Activated T-helper 1 cell treated with Interleukin-2 at 50 U/mL for 16 hours (primary cell): ENCODE results near the gene MFAP2.

ENCODE experiments used
- DNase-seq: peaks from one replicate; pipeline ENCODE4 v3.0.0-alpha.2; 2020; ENCODE audit warnings: low read depth

Gene MFAP2, protein sequence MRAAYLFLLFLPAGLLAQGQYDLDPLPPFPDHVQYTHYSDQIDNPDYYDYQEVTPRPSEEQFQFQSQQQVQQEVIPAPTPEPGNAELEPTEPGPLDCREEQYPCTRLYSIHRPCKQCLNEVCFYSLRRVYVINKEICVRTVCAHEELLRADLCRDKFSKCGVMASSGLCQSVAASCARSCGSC

DNA sequence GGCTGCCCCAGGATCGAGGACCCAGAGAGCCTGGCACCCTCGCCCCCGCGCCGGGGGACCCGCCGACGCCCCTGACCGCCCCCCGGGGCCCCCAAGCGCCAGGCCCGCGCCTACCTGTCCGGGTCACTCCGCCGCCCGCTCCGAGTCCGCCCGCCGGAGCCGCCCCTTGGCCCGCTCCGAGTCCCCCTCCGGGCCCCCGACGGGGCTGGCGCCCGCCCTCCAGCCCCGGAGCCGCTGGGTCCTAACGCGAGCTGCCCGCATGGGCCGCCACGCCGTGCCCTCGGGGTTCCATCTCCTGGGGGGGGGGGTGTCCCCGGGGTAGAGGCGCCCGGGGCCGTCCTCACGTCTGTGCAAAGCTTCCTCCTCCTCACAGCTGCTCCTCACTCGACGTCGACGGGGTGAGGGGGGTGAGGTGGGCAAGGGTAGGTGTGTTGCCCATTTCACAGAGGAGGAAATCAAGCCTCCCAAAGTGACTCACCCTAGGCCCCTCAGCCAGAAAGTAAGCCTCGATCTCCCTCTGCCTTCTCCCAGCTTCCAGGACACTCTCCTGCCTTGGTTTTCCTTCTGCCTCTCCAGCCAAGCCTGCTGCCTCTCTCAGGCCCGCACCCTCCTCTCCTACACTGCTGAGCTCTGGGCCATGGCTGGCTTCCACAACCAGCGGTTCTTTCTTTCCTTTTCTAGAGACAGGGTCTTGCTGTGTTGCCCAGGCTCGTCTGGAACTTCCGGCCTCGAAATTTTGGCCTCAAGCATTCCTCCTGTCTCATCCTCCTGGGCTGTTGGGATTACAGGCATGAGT is at the start of gene MFAP2:
MFAP2 (minus strand) TSS at position 148 of the 796 bp plus-strand sequence. CDS start 2,347 bp downstream, outside the sequence.
- DNase-seq, result no peak

DNA sequence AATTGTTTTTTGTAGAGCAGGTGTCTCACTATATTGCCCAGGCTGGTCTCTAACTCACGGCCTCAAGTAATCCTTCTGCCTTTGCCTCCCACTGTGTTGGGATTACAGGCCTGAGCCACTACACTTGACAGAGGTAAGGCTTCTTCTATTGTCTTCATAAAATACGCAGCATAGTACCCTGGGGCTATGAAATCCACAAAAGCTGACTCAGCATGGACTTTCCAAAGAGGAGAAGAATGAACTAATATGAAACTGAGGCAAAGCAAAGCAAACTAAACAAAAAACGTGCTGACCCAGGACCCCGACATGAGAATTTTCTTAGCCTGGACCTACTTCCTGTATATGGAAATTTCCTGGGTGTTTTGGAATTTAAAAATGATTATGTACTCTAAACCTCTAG is 49.8 kb upstream of the MFAP2 start:
- no peak for DNase-seq

DNA sequence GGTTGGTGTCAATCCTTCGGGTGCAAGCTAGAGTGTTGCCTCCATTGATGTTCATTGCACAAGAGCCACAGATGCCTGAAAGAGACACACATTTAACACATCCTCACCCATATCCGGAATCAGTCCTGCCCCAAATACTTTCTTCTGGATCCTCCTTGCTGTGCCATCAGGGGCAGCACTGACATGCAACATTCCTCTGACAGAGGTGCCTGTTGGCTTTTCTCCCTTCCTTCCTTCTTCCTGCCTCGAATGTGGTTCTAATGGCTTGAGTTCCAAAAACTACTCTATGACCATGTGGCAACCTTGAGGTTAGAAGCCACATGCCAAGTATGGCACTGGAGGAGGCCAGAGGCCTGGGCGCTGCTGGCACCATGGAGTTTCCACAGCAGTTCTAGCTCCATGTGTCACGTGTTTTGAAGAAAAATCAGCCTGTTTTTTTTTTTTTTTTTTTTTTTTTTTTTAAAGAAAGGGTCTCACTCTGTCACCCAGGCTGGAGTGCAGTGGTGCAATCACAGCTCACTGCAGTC is 48.3 kb upstream of the MFAP2 start:
- DNase-seq, result no peak

DNA sequence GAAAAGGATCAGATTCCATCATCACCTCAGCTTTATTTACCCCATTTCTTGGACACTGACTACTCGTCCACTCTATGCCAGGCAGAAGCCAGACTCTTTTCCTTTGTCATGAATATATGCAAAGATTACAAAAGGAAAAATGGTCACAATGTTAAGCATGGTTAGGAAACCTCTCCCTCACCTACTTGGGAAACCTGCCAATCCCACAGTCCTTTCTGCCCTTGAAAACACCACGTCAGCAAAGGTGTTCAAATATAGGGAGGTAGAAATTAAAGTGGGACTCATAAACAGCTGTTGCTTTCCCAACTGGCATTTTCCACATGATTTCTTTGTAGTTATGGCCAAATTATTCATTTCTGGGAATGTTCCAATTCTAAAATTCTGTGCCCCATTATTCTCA is 47.5 kb upstream of the MFAP2 start:
- no peak for DNase-seq

DNA sequence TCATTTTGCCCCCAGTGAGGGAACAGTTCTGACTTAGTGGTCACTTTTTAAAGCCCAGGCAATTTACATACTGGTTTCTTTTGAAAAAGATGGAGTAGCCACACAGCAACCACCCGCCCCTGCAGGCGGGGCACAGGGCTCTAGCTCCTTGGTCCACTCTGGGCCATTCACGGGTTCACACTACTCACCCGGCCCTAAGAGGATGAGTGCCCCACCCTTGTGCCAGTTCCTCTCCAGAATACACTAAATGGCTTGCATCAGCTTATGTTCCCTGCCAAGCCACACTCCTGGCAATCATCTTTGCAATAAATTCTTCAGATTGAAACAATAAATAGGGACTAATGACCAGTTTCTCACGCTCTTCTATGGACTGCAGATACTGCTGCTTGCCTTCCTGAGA is 47.0 kb upstream of the MFAP2 start:
- no peak for DNase-seq

DNA sequence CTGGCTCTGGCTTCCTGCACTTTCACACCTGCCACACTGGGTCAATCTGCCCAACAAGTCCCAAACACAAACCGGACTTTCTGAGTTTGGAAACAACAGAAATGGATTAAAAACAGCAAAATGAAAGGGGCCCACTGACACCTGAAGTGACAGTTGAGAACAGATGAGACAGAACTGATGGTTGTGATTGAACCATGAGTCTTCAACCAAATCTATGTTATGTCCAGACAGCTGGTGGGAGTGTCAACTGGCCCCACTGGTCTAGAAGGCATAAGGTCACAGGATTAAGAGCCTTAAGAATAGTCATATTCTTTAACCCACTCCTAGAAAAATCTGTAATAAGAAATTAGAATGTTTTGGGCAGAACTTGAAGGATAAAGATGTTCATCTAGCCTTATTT is 44.3 kb upstream of the MFAP2 start:
- DNase-seq, result no peak

DNA sequence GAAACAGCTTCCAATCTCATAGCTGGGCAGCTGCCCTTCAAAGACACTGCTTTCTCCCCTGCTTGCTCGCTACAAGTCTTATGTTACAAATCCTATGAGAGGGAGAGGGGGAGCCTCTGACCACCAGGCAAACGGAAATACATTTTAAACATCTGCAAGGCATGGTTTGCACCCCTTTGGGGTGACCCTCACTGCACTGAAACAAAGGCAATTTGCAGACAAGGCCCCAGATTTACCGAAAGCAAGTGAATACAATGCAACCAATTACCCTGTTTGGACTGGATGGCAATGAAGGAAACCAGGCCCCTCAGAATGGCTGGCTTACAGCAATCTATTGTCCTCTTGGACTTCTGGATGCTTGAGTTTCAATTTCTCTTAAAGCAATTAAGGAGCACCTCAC is 43.2 kb upstream of the MFAP2 start:
- no peak for DNase-seq

DNA sequence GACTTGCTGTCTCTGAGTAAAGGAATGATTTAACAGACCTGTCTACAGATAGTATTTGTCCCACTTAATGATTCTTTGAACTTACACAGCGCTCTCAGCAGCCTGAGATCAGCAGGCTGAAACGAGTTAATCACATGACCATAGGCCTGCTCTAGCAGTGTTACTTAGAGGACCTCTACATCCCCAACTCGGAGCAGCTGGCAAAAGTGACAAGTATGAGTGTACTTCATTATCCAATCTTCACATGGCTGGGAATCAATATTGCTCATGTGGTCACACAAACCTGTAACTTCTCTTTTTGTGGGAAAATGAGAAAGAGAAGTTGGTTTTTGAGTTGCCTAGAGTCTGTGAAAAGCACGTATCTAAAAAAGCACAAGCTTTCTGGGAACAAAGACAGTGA is 42.7 kb upstream of the MFAP2 start:
- DNase-seq, result no peak

DNA sequence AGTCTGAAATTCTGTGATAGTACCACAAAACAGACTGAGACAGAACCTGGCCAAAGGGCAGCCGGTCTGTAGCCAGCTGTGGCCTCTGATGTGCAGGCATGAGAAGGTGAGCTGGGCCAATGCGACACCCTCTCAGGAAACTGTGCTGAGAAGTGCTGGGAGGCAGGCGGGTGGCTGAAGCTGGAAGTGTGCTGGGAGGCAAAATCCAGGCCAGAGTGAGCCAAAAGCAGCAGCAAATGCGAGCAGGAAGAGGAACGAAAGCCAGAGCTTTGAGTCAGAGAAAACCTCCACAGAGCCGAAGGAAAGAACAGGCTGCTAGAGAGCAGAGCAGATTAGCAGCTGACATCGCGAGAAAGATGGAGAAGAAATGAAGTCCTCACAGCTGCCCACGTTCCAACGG is 41.5 kb upstream of the MFAP2 start:
- DNase-seq, result no peak

DNA sequence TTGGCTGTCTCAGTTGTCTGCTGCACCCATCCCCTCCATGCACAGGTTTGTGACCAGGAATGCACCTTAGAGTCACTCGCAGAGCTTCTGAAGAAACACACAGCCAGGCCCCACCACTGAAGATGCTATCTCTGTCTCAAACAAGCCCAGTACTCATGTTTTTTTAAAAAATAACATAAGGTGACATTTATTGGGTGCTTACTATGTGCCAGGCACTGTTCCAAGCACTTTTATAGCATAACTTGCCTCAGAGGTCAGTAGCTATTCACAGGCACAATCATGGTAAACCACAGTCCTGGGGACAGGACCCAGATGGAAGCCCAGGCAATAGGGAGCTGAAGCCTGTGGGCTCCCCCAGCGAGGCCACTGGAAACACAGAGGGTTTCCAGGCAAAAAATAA is 40.1 kb upstream of the MFAP2 start:
- no peak for DNase-seq

DNA sequence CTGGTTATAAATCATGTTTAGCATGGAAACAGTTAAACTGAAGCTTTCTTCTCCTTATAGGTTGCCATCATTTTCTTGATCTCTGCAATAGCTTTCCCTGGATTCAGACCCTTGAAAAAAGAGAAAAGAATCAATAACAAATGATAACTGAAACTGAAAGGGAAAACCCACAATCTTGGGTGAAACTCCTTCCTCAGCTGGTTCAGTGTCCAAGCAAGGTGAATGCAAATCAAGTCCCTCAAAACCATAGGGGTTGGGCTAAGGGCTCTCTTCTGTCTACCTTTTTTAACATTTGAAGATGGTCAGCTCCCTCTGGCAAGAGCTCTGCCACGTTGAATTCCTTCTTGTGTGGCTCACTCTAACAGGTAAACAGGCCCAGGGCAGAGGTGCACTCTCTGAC is 38.4 kb upstream of the MFAP2 start:
- DNase-seq, result no peak

DNA sequence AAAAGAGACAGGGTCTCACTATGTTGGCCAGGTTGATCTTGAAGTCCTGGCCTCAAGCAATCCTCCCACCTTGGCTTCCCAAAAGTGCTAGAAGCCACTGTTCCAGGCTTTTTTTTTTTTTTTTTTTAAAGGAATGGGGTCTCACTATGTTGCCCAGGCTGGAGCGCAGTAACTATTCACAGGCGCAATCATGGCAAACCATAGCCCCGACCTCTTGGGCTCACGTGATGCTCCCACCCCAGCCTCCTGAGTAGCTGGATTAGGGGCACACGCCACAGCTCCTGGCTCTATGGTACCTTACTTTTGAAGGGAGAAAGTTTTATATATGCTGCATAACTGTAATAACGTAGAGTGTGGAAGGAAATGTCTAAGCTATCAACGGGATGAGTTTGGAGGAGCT is 37.0 kb upstream of the MFAP2 start:
- no peak for DNase-seq

DNA sequence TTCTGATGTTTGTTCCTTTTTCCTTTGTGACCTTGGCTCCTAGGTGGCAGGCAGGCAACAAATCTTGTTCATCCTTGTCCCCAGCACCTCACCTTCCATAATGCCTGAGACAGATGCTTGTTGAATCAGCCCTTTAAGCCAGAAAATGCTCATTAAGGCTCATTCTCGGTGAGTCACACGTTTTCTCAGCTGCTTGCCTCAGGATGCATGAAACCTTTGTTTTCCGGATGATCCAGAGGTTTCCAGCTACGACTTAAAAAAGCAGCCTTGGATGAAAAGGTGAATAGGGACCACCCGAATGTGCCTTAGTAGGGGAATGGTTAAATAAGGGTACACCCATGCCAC is 35.9 kb upstream of the MFAP2 start:
- DNase-seq, result no peak

DNA sequence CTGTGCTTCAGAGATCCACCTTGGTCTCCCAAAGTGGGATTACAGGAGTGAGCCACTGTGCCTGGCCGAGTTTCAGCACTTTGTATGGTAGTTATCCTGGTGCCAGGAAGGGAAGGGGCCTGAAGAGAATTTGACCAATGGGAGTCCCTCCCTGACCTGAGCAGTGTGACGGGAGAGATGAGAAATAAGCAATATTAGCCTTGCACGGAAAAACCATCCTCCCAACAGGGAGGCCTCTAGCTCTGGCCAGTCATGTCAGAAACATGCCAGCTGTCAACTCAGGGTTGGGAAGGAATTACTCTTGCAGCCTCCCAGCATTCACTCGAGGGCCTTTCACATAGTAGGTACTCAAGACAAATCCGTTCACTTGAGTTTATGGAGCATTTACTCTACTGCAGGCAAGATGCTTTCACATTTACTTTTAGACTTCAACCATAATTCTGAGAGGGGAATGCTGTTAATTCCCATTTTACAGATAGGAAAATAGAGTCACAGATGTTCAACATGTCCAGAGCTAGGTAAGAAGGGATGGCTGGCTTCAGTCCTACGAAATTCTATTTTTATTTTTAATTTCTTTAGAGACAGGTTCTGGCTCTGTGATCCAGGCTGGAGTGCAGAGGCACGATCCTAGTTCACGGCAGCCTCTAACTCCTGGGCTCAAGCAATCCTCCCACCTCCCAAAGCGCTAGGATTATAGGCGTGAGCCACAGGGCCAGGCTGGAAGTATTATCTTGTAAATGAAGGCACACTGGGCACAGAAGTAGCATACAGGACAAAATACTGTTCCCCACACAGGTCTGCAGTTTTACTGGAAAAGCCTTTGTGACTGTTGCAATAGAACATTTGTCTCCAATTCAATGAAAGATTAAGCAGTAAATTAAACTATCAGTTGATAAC is 34.5 kb upstream of the MFAP2 start:
- no peak for DNase-seq

DNA sequence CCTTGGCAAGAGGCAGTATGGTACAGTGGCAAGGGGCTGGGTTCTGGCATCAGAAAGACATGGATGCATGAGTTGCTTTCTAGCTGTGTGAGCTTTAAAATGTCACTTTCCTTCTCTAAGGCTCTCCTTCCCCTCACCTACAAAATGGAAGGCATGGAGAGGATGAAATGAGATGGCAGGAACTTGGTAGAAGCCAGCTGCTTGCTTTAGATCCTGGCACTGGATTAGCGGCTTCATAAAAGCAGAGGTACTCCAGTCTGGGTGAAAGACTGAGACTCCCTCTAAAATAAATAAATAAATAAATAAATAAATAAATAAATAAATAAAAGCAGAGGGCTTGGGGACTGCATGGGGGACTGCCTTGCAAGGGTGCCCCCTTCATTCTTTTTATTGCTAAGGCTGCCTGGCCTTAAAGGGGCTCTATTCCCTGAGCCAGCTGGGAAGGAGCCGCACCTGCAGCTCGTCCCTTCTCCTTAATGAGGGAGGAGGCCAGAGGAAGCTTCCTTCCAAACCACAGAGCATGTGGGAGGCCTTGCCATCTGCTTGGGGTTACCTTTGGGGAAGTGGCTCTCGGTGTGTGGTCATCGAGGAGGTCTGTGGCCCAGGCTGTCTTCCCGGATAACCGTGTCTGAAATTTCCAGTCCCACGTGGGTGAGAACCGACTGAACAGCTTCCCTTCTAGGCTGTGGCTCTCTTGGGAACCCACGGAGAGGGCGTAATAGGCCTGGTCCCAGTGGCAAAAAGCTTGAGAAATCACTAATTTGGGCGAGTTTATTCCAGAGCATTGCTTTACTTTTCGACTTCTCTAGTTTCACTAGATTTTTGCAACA is 33.3 kb upstream of the MFAP2 start:
- no peak for DNase-seq

DNA sequence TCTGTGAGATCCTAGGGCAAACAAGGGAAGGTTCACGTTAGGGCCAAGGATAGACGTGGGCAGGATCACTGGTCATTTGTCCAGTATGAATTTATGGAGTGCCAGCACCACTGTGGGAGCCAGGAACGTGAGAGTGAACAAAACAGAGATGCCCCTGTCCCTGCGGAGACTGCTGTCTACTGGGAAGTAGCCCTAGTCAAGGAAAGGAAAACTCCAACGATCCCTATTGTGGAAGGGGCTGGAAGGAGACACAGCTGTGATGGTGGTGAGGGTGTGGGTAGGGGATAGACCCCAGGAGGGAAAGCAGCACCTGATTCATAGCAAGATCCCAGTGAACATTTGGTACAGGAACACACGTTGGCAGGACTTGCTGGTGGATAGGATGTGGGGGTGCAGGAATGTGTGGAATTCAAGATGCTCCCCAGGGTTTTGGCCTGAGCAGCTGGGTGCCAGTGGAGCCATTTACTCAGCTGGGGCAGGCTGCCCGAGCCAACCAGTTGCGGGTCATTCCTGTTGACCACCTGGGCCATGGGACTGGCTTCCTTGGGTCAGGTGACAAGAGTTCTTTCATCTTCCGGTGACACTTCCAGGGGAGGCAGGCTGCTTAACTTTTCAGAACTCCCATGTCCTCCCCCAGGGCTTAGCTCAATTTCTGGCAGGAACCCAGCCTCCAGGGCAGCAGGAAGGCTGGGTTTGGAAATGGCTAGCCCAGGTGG is 32.5 kb upstream of the MFAP2 start:
- DNase-seq, result no peak

DNA sequence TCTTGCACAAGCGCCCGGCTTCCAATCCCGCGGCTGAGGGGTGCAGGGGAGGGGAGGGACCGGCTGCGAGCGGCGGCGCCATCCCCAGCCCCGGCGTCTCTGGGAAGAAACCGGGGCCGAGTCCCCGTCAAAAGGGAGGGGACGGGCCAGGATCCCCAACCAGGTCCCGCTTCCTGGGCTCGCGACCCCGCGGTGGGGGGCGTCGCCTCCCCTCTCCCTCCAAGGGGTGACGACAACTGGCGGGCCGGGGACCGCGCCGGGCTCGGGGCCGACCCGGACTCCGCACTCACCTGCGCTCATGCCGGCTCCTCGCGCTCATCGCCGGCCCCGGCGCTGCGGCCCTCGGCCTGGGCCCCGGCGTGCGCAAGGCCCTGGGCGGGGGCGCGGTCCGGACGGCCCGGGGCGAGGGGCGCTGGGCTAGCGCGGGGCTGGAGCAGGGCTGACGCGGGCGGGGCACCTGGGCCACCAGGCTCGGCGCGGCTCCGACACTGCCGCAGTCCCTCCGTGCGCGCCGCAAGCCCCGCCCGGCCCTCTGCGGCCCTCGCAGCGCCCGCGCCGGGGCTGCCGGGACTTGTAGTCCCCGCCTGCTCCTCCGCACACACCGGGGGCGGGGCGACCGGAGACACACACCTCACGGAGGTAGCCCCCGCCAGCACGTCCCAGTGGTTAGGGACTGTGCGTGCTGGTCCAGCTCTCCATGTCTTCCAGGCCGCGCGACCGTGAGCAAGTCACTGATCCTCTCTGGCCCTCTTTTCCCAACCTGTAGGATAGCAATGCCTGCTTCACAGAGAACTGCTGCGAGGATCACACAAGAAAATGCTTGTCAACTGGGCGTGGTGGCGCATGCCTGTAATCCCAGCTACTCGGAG is 31.3 kb upstream of the MFAP2 start, which contains the start of gene ATP13A2:
ATP13A2 (minus strand) TSS at position 490 of the 869 bp plus-strand sequence; CDS start at position 300, 190 bp downstream.
- peak; percentile 76 for DNase-seq

DNA sequence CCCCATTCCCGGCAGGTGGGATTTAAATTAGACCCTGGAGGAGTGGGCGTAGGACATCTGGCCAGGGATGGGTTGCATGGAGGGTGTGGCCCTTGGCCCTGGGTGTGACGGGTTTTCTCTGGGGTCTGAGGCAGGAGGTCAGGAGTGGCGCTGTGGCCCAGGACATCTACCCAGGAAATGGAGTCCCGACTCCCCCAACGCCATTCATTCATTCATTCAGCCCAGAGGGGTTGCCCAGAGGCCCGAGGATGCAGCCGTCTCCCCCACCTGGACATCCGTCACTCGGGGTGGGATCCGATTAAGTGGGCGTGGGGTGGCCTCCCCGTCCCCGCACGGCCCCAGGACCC is 30.6 kb upstream of the MFAP2 start:
- DNase-seq, result no peak

DNA sequence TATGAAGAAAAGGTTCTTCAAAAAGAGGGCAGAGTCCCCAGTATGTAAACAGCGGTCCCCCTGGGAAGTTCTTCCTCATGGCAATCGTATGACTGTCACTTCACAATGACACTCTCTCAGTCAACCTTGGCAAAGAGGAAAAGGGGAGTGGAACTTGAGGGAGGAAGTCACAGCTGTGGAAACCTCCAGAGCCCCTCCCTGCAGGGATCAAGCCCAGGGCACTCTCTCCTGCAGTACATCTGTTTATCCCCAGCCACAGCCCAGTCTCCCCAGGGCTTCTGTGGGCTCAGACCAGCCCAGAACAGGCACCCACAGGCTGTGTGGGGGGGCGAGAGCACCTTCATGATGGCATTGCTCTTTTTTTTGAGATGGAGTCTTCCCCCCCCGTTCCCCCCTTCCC is 29.3 kb upstream of the MFAP2 start:
- DNase-seq, result no peak

DNA sequence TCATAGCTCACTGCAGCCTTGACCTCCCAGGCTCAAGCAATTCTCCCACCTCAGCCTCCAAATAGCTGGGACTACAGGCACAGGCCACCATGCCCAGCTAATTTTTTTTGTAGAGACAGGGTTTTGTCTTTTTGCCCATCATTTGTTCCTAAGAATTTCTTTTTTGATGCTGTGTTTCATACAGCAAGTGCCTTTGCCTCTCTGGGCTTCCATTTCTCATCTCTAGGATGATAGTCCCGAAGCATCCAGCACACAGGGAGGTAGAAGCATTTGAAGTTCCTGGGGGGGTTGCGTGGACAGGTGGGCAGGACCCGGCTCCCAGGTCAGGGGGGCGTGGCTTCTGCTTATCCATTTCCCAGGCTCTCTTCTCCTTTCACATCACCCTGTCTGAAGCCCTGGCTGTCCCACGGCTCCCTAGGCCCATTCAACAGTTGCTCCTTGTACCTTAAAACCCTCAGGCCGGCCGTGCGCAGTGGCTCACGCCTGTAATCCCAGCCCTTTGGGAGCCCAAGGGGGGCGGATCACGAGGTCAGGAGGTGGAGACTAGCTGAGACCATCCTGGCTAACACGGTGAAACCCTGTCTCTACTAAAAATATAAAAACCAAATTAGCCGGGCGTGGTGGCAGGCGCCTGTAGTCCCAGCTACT is 27.9 kb upstream of the MFAP2 start:
- DNase-seq, result no peak
